Smooth muscle cell (in vitro differentiated cells): ENCODE data around the gene CSF2. TPM values are rescaled to one million over a fixed set of nuclear protein-coding genes. Genes with fewer than 3 reads are reported as not detected.

Source experiments
- DNase-seq: peaks from one replicate; lab custom pipeline; 2025; ENCODE audit not compliant: unreplicated experiment; lab: John Stamatoyannopoulos, UW
- H2AFZ ChIP-seq: fragments of 200-600 bp; sonication (generic); 2 replicates; pipeline ENCODE4 v1.6.0; 2016; ENCODE audit warnings: antibody characterized with exemption, low read depth, mild to moderate bottlenecking
- H3F3A ChIP-seq: fragments of 200-600 bp; sonication (generic); 2 replicates; pipeline ENCODE4 v1.6.0; 2017; ENCODE audit warnings: antibody characterized with exemption, low read depth
- H3K27ac ChIP-seq: fragments of 200-600 bp; sonication (generic); 2 replicates; pipeline ENCODE4 v1.5.1; 2016; ENCODE audit warnings: low read depth, mild to moderate bottlenecking
- H3K27me3 ChIP-seq: fragments of 200-600 bp; sonication (generic); 2 replicates; pipeline ENCODE4 v1.6.1; 2016; ENCODE audit warnings: low read depth, mild to moderate bottlenecking
- H3K36me3 ChIP-seq: fragments of 200-600 bp; sonication (generic); 2 replicates; pipeline ENCODE4 v1.5.1; 2016; ENCODE audit warnings: low read depth
- H3K4me1 ChIP-seq: fragments of 200-600 bp; sonication (generic); 2 replicates; pipeline ENCODE4 v1.5.1; 2016; ENCODE audit warnings: low read depth
- H3K4me2 ChIP-seq: fragments of 200-600 bp; sonication (generic); 2 replicates; pipeline ENCODE4 v1.6.0; 2016; ENCODE audit warnings: mild to moderate bottlenecking
- H3K4me3 ChIP-seq: fragments of 200-600 bp; sonication (generic); 2 replicates; pipeline ENCODE4 v1.5.1; 2016; ENCODE audit warnings: mild to moderate bottlenecking
- H3K79me2 ChIP-seq: fragments of 200-600 bp; sonication (generic); 2 replicates; pipeline ENCODE4 v1.6.0; 2016; ENCODE audit warnings: low read depth, mild to moderate bottlenecking
- H3K9ac ChIP-seq: fragments of 200-600 bp; sonication (generic); 2 replicates; pipeline ENCODE4 v1.6.0; 2016; ENCODE audit warnings: low read depth
- H3K9me3 ChIP-seq: fragments of 200-600 bp; sonication (generic); replicated peaks from 2 replicates; pipeline ENCODE4 v1.5.1; 2016; ENCODE audit warnings: low read depth
- H4K20me1 ChIP-seq: fragments of 200-600 bp; sonication (generic); 2 replicates; pipeline ENCODE4 v1.6.0; 2016; ENCODE audit warnings: low read depth
- CTCF ChIP-seq: fragments of 200-600 bp; sonication (generic); IDR thresholded peaks from 2 replicates; pipeline ENCODE4 v1.5.1; 2017; ENCODE audit warnings: borderline replicate concordance, mild to moderate bottlenecking, antibody characterized with exemption; ENCODE audit not compliant: insufficient read depth, poor library complexity, severe bottlenecking
- WGBS: methylation state at CpG from one replicate; pipeline ENCODE4 v1.1.7; 2016; ENCODE audit warnings: low lambda C conversion rate; 5-methylcytosine and 5-hydroxymethylcytosine counted together
- polyA plus RNA-seq: library from polyadenylated mRNA; unstranded; fragments of >200 nt; fragmentation: Nextera tagmentation; extraction: Ambion mirVana; gene quantifications from 2 replicates; pipeline ENCODE4 v1.2.1, GENCODE V29; 2016
- total RNA-seq: library from RNA; depleted of rRNA; stranded (reverse); fragments of >200 nt; gene quantifications from 2 replicates; pipeline ENCODE4 v1.2.3, GENCODE V29; 2014

Gene CSF2
- total and polyA plus RNA-seq, 2 experiments from 2014 or later, result not detected

- Histone ChIP-seq H3F3A (no peaks in the 10 kb centered on the region), H2AFZ (no peak overlapping the region), H4K20me1 (no peaks in the 10 kb centered on the region), H3K9ac (no peak overlapping the region), H3K79me2 (no peaks in the 10 kb centered on the region), H3K27me3 (no peaks in the 10 kb centered on the region), H3K27ac (no peak overlapping the region), H3K4me3 (no peak overlapping the region), H3K36me3 (no peaks in the 10 kb centered on the region), H3K4me2 (no peak overlapping the region), H3K4me1 (no peaks in the 10 kb centered on the region), H3K9me3 (no peaks in the 10 kb centered on the region)
- no peak for DNase-seq
- TF ChIP-seq CTCF, result no peak
- 94% methylated on average over 2 of the region's 2 CpGs for WGBS
Observed at GRCh38 chr5:132072528-132072927, 1.1 kb upstream of the CSF2 start.

GRCh38 chr5:132074091-132074771 lies 642 bp downstream of the CSF2 start:
- Histone ChIP-seq H2AFZ (no peak overlapping the region), H3K79me2 (no peaks in the 10 kb centered on the region), H3K9ac (no peak overlapping the region), H3F3A (no peaks in the 10 kb centered on the region), H3K27me3 (no peaks in the 10 kb centered on the region), H3K4me3 (no peak overlapping the region), H4K20me1 (no peaks in the 10 kb centered on the region), H3K36me3 (no peaks in the 10 kb centered on the region), H3K4me1 (no peaks in the 10 kb centered on the region), H3K4me2 (no peak overlapping the region), H3K27ac (no peak overlapping the region), H3K9me3 (no peaks in the 10 kb centered on the region)
- WGBS, result 88% methylated on average over 7 of the region's 7 CpGs
- no peak for DNase-seq
- TF ChIP-seq CTCF, result no peak

GRCh38 chr5:132074772-132075718 lies 1.5 kb downstream of the CSF2 start:
- Histone ChIP-seq H3K9ac (no peak overlapping the region), H3K4me2 (no peak overlapping the region), H2AFZ (no peak overlapping the region), H3K79me2 (no peaks in the 10 kb centered on the region), H3K4me1 (no peaks in the 10 kb centered on the region), H3K27ac (no peak overlapping the region), H3F3A (no peaks in the 10 kb centered on the region), H3K36me3 (no peaks in the 10 kb centered on the region), H3K9me3 (no peaks in the 10 kb centered on the region), H4K20me1 (no peaks in the 10 kb centered on the region), H3K27me3 (no peaks in the 10 kb centered on the region), H3K4me3 (no peak overlapping the region)
- no peak for DNase-seq
- 91% methylated on average over 16 of the region's 16 CpGs for WGBS
- no peak for TF ChIP-seq CTCF
